UCSD-AML1 (cell line): Measurements from ENCODE around the gene SYNM.
"Not testable (repeated sequence)": the region's sequence is repeated elsewhere in the genome, so short reads cannot be mapped to it uniquely, and the experiment has no call there.

ENCODE experiments used
- DNase-seq: peaks from one replicate; lab custom pipeline; 2025; ENCODE audit not compliant: unreplicated experiment; lab: John Stamatoyannopoulos, UW

The SYNM gene

GRCh38 chr15:99104788-99105513 lies at the start of gene SYNM:
Gene SYNM (plus strand): TSS chr15:99105080. CDS start chr15:99105200, 120 bp downstream.
- peak; percentile 48 for DNase-seq

DNA sequence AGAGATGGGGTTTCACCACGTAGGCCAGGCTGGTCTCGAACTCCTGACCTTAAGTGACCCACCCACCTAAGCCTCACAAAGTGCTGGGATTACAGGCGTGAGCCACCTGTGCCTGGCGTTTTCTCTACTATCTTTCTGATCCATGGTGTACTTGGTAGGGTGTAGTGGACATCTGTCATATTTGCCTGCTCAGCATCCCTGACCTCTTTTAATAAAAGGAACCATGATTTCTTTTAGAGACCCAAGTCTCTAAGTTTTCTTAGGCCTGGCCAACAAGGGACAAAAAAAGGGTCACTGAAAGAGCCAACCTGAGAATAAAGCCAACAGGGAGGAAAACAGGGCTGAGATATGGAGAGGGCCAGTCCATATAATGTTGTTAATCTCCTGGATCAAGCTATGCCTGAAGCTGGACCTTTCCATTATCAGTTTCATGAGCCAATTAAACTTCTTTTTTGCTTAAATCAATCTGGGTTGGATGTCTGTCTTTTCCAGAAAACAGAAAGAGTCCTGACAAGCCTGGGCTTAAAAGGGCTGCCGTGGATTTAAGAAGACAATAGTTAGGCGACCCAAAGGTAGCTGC lies 49.2 kb upstream of the SYNM start:
- DNase-seq, result no peak

GRCh38 chr15:99057020-99057419 lies 47.9 kb upstream of the SYNM start:
- no peak for DNase-seq

DNA sequence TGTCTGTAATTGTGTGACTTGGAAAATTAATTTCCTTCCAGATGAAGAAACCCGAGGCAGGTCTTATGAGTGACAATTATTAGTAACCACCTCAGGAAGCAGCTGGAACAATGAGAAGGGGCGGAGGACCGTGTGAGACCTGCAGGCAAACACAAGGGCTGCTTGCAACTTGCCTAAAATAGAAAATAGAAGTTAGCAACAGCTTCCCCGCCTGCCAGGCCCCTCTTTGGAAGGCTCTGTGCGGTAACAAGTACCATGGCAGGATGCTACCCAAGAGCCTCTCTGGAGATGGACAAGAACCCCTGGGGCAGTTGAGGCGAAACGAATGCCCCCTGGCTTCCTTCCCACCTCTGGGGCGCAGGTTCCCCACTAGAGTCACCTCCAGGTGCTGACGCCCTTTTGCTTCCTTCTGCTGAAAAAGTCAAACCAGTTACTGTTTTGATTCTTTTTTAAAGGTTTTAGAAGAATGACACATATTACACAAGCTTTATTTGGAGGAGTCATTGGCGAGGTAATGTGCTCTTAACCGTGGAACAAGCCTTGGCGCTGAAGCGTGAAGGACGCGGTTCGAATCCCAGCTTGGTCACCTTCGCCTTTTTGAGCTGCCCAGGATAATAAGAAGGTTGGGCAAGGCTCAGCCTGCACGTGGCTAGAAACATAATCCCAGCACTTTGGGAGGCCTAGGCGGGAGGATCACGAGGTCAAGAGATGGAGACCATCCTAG lies 47.0 kb upstream of the SYNM start:
- DNase-seq, result peak; percentile 45

GRCh38 chr15:99058421-99058870 lies 46.4 kb upstream of the SYNM start:
- no peak for DNase-seq

DNA sequence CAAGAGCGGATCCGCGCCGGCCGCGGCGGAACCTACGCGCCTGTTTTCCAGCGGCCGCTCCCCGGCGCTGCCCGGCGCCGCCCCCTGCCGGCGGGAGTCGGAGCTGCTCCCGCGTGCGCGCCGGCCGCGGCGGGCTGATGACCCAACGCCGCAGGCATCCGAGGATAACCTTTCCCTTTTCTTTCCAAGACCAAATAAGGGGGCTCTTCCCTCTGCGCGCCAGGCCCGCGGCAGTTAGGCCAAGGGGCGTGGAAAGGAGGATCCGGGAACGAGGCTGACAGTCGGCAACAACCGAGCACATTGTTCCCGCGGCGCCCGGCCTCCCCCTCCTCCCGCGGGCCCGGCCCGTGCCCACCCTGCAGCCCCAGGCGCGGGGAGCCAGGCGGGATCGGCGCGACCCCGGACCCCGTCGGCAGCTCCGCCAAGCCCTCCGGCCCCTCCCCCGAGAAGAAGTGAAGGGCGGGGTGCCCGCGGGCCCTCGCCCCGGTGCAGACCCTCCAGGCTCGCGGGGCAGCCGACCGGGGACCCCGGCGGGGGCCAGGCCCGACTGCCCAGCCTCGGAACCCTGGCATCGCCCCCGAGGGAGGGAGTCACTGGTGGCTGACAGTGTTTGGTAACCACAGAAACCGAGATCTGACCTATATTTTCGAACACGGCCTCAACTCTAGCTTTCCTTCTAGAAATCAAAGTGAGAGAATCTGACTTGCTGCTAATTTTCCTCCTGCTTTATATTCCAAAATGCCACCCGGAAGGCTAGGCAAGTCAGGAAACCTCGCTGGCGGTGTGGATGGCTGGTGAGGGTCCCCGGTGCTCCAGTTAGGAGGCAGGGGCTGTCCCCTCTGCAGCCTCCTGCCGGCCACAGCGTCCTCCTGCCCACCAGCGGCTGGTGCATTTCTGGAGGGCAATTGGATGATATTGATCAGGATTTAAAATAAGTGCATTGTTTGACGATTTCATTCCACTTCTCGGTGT lies 45.6 kb upstream of the SYNM start:
- peak; percentile 51 for DNase-seq

- DNase-seq, result not testable (repeated sequence)
These were observed 44.7 kb upstream of the SYNM start for GRCh38 chr15:99060186-99060585.

GRCh38 chr15:99062226-99062625 lies 42.7 kb upstream of the SYNM start:
- no peak for DNase-seq

DNA sequence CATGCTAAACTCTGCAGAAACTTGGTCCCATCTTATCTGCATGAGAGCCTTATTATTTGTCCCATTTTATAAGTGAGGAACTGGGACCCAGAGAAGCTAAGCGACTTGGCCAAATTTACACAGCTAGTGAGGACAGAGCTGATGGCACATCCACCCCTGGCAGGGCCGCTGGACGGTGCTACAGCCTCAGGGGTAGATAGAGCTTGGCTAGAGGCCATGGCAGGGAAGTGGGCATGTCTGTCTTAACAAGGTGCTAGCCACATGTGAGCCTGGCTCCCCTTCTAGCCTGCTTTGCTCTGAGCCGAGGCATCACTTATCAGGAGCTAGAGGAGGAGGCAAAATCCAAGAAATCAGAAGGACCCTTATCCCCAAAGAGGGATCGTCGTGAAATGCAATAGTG lies 36.7 kb upstream of the SYNM start:
- DNase-seq, result no peak

DNA sequence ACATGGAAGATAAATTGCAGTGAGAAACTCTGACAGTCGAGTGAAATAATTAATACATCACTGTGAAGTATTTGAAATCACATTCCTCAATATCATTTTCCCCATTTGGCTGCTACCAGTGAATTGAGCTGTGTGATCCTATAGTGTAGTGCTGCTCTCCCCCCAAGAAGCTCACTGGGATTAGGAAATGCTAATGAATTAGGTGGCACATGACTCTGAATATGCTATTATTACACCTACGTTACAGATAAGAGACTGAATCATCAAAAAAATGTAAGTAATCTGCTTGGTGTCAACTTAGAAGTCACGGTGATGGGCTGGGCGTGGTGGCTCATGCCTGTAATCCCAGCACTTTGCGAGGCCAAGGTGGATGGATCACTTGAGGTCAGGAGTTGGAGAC lies 34.7 kb upstream of the SYNM start:
- DNase-seq, result no peak

GRCh38 chr15:99071091-99071680 lies 33.7 kb upstream of the SYNM start:
- DNase-seq, result no peak

DNA sequence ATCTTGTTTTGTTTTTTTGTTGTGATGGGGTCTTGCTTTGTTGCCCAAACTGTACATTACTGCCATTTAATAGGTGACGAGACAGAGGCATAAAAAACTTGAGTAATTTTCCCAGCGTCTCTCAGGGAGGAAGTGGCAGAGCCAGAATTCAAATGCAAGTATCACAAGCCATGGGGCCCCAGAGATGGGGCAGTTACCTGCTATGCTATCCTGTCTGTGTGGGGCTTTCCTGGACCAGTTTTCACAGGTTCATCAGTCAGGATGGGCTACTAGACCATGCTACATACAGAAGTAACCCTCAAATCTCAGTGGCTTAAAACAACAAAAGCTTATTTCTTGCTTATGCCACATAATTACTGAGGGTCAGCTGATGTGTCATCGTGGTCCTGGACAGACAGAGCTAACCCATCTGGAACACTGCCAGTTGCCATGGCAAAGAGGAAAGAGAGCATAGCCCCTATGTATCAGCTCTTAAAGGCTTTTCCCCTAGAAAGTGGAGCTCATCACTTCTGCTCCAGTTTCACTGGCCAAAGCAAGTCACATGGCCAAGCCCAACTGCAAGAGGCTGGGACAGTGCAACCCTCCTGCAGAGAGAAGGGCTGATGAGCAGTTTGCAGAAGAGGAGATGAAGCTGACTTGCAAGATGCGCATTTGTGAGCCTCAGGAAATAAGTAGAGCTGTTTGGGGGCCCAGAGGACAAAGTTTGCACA lies 31.7 kb upstream of the SYNM start:
- DNase-seq, result no peak

- DNase-seq, result no peak
These were observed 30.4 kb upstream of the SYNM start for GRCh38 chr15:99074446-99074845.

GRCh38 chr15:99075059-99075652 lies 29.7 kb upstream of the SYNM start:
- not testable (repeated sequence) for DNase-seq

DNA sequence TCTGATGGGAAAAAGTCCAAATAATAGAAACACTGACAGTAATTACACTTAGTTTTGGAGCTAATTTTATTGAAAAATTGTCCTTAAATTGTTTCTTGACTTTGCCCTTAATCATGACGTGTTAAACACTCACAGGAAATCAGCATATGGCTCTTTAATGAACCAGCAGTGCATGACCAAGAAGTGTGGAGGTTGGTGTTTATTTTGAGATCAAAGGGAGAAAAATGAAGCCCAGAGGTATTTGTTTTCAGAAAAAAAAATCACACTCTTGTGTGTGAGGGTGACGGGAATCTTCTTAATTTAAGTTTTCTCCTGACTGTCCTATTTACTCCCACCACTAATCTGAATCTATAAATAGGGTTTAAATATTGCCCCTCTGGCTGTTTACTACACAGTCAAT lies 28.8 kb upstream of the SYNM start:
- no peak for DNase-seq

DNA sequence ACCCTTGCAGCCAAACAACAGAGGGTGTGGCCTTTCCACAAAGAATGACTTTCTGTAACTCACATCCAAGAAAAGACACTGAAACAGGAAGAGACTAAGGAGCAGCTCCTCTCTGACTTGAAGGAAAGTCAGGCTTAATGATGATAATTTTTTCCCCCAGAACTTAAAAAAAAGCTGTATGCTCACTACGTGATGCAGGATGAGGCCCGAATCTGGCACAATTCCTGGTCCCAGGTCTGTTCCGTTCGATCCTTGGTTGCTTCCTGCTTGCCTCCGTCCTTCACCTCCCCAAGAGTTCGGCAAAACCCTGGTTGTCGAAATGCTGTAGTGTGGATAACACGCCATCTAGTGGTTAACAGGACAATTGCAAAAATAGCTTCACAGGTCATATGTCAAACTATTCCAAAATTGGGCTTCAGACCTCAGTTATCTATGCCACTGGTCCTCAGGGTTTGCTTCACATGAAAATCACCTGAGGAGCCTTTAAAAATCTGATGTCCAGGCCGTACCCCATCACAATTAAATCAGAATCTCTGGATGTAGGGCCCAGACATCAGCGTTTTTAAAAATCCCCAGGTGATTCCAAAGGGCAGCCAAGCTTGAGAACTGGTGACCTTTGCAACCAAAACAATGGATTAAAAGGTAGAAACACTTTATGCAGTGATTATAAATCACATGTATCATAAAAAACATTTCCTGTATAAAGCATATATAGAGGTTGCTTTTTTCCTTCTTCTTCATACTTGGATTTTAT lies 28.1 kb upstream of the SYNM start:
- DNase-seq, result peak; percentile 35

DNA sequence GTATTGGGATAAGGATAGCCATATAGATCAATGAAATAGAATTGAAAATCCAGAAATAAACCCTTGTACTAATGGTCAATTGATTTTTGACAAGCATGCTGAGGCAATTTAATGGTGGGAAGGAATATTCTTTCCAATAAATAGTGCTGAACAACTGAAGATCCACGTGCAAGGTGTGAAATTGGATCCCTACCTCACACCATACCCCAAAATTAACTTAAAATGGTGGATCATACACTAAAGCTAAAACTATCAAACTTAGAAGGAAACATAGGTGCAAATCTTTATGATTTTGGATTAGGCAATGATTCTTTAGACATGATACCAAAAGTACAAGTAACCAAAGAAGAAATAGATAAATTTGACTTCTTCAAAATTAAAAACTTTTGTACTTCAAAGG lies 22.1 kb upstream of the SYNM start:
- DNase-seq, result no peak

DNA sequence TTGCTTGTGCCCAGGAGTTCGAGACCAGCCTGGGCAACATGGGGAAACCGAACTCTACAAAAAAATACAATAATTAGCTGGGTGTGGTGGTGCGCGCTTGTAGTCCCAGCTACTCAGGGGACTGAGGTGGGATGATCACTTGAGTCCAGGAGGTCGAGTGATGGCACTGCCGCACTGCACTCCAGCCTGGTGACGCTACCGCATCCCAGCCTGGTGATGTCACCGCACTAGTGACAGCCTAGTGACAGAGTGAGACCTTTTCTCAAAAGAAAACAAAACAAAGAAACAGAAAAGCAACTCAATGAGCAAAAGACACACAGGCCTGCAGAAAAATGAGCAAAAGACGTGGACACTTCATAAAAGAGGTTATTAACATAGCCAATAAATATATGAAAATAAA lies 19.9 kb upstream of the SYNM start:
- no peak for DNase-seq
